Activated CD8-positive, alpha-beta memory T cell treated with anti-CD3 and anti-CD28 coated beads, Interleukin-2, amount 10 ng/mL, durations not matched to agents 7 days and 5 days (primary cell): Measurements from ENCODE around the gene GLYATL1B. TPM values are rescaled to one million over a fixed set of nuclear protein-coding genes. Genes with fewer than 3 reads are reported as not detected.
"Not testable (repeated sequence)": the region's sequence is repeated elsewhere in the genome, so short reads cannot be mapped to it uniquely, and the experiment has no call there.

Experiments
- ATAC-seq: fragments of 150-1000 bp; cut with Tn5 transposase; one replicate; pipeline ENCODE4 v1.10.0; 2021; ENCODE audit warnings: moderate library complexity
- CTCF ChIA-PET: fragments of 350-600 bp; sonication (Branson Sonifier 250); formaldehyde crosslinking; loops from one replicate; lab custom pipeline; 2021; ENCODE audit warnings: antibody characterized with exemption; lab: Charles Lee
- DNase-seq: peaks from one replicate; pipeline ENCODE4 v3.0.0-alpha.2; 2020
- H3K27ac Mint-ChIP-seq: one replicate; pipeline ENCODE4 v1.8.0; 2021; ENCODE audit warnings: mild to moderate bottlenecking, mixed read lengths
- H3K27me3 Mint-ChIP-seq: one replicate; pipeline ENCODE4 v1.8.0; 2021; ENCODE audit warnings: mixed read lengths
- H3K36me3 Mint-ChIP-seq: one replicate; pipeline ENCODE4 v1.8.0; 2021; ENCODE audit warnings: mild to moderate bottlenecking, mixed read lengths
- H3K4me1 Mint-ChIP-seq: one replicate; pipeline ENCODE4 v1.8.0; 2021; ENCODE audit warnings: mixed read lengths
- H3K4me3 Mint-ChIP-seq: one replicate; pipeline ENCODE4 v1.8.0; 2021; ENCODE audit warnings: mild to moderate bottlenecking, moderate library complexity, mixed read lengths
- H3K9me3 Mint-ChIP-seq: one replicate; pipeline ENCODE4 v1.8.0; 2022; ENCODE audit warnings: low read depth, mixed read lengths
- total RNA-seq, 2 experiments: library from RNA; stranded (reverse); gene quantifications; one replicate each; pipeline ENCODE4 v1.2.3, GENCODE V29; 2021

The GLYATL1B gene
- total RNA-seq, 2 experiments from 2014 or later, result not detected

DNA sequence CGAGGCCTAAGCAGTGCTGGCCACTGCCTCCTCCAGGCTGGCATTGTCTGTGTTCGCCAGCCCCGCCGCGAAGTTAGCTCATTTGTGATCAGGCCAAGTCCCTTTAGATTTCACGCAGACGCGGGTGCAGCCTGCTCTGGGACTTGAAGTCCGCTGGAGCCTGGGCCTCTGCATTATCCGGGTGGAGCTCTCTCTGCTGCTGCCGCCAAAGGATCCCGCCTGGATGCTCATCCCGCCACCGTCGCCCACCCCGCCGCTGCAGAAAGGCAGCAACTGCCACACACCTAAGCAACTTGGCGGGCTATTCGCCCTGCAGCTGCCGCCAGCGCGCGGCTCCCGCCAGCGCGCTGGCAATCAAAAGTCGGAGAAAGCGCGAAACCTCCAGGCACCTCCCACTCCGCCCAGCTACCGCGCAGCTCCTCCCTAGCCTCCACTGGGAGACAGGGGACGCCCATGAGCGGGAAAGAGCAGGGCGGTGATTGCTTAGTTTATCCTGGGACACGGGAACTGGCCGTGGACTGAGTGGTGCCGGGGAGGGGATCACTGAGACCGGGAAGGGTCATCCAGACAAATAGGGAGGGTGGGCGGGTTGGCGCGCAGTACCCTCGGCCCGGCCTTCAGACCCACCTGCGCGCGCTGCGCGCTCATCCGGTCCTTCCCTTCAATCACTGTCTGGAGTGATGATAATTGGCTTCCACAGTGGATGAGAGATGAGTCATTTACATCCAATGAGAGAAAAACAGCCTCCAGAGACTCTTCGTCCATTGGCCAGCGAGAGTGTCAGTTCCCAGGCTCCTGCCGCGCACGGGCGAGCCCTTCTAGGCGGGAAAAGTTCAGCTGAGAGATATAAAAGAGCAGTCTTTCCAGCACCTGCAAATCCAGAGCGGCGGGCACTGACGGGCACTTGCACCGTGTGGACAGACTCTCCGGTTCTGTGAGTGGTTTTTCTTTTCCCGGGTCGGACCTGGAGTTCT lies 20.5 kb downstream of the GLYATL1B start, which contains the start of gene FAM111B:
Gene FAM111B, plus strand, starts transcription at position 875 of the 974 bp plus-strand sequence. CDS start 2,389 bp downstream, outside the sequence.
- Mint-ChIP-seq H3K27ac (peak within 1 kb of the TSS; percentile 80), H3K27me3 (peaks cover 6% of the 10 kb centered on the region), H3K4me1 (peaks cover 66% of the 10 kb centered on the region), H3K4me3 (peak within 1 kb of the TSS; percentile 81), H3K9me3 (no peaks in the 10 kb centered on the region), H3K36me3 (peaks cover 32% of the 10 kb centered on the region)
- CTCF ChIA-PET, result interaction anchor here (1.0 to 4.8 kb wide), 11 partner anchors 7 to 65 kb away, joined by 3 to 42 read pairs (median 8); partner anchors contain the start of genes DTX4 and FAM111A
- ATAC-seq (peak; percentile 93), DNase-seq (peak; percentile 89)

GRCh38 chr11:59107721-59108120 lies 21.6 kb downstream of the GLYATL1B start:
- Mint-ChIP-seq H3K27ac (peak overlapping the region; percentile 80), H3K4me1 (peaks cover 63% of the 10 kb centered on the region), H3K4me3 (peak overlapping the region; percentile 81), H3K36me3 (peaks cover 42% of the 10 kb centered on the region)
- CTCF ChIA-PET, result interaction anchor here (1.0 to 4.8 kb wide), 8 partner anchors 8 to 64 kb away, joined by 3 to 42 read pairs (median 12); partner anchors contain the start of genes DTX4 and FAM111A
- not testable (repeated sequence) for H3K9me3 Mint-ChIP-seq, H3K27me3 Mint-ChIP-seq
- DNase-seq (peak; percentile 57), ATAC-seq (peak; percentile 6)

GRCh38 chr11:59112494-59112893 lies 26.4 kb downstream of the GLYATL1B start:
- no peak for DNase-seq
- H3K27ac Mint-ChIP-seq, result no peak overlapping the region
- no peak for ATAC-seq
- no peak overlapping the region for H3K4me3 Mint-ChIP-seq
- peaks cover 87% of the 10 kb centered on the region for H3K36me3 Mint-ChIP-seq
- CTCF ChIA-PET, result no interaction called here
- peaks cover 41% of the 10 kb centered on the region for H3K4me1 Mint-ChIP-seq
- peaks cover 5% of the 10 kb centered on the region for H3K9me3 Mint-ChIP-seq
- H3K27me3 Mint-ChIP-seq, result no peaks in the 10 kb centered on the region

DNA sequence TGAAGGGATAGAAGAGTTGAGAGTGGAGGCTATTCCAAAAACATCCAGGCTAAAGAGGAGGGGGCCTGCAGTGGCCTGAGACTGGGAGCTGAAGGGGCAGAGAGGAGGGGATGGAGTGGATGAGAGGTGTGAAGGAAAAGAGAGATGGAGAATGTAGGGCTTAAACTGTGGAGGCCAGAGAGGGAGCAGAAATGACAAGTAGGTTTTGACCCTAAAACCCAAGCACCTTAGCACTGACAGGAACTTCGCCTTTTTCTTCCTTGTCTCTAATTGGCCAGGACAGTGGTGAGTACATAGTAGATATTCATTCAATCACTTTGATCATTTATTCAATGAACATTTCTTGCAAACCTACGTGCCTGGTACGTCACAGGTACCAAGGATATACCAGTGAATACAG lies 28.2 kb downstream of the GLYATL1B start:
- H3K36me3 Mint-ChIP-seq, result peaks cover 92% of the 10 kb centered on the region
- H3K4me3 Mint-ChIP-seq, result no peak overlapping the region
- H3K27ac Mint-ChIP-seq, result no peak overlapping the region
- H3K27me3 Mint-ChIP-seq, result no peaks in the 10 kb centered on the region
- no peak for ATAC-seq
- H3K4me1 Mint-ChIP-seq, result peaks cover 25% of the 10 kb centered on the region
- H3K9me3 Mint-ChIP-seq, result peaks cover 16% of the 10 kb centered on the region
- DNase-seq, result no peak
- CTCF ChIA-PET, result interaction anchor here (0.9 kb wide), 1 partner anchor 22 kb away, joined by 3 read pairs; no protein-coding TSS in a partner anchor

DNA sequence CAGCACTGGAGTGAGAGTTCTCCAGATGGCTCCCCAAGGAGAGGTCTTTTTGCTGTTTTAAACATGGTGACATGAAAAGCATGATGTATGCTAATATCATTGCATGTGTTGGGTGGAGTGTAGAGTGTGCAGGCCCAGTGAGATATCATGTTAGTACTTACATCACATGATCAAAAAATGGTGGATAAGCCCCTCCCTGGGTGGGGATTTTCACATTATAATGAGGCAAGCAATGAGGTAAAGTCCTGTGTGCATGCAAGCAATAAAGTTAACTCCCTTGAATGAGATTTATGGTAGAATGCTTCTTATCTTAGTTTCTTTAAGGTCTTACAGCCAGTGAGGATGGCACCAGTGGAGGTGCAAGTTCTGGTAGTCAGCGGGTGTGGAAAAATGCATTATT lies 29.4 kb downstream of the GLYATL1B start:
- peaks cover 17% of the 10 kb centered on the region for H3K4me1 Mint-ChIP-seq

DNA sequence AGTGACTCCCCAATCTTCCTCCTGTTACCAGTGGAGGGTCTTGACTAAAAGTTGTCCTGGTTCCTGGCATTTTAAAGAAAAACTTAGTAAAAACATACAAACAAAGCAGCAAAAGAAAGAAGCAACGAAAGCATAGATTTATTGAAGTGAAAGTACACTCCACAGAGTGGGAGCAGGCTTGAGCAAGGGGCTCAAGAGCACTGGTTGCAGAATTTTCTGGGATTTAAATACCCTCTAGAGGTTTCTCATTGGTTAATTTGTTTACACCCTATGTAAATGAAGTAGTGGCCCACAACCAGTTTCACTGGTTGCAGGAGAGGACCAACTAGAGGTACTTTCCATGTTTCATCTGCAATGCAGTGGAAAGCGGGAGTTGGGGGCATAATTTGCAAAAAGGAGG lies 31.7 kb downstream of the GLYATL1B start:
- no peak overlapping the region for H3K4me3 Mint-ChIP-seq
- DNase-seq, result no peak
- peaks cover 4% of the 10 kb centered on the region for H3K4me1 Mint-ChIP-seq
- CTCF ChIA-PET, result no interaction called here
- H3K36me3 Mint-ChIP-seq, result peaks cover 84% of the 10 kb centered on the region
- H3K9me3 Mint-ChIP-seq, result peaks cover 17% of the 10 kb centered on the region
- no peak for ATAC-seq
- H3K27me3 Mint-ChIP-seq, result no peaks in the 10 kb centered on the region
- no peak overlapping the region for H3K27ac Mint-ChIP-seq

More for the DNA sequence above, 29.4 kb downstream of the GLYATL1B start:
- ATAC-seq (no peak), DNase-seq (no peak)
- CTCF ChIA-PET, result no interaction called here
- Mint-ChIP-seq H3K9me3 (peaks cover 17% of the 10 kb centered on the region), H3K27ac (no peak overlapping the region), H3K27me3 (no peaks in the 10 kb centered on the region), H3K36me3 (peaks cover 89% of the 10 kb centered on the region), H3K4me3 (no peak overlapping the region)

GRCh38 chr11:59119826-59120225 lies 33.7 kb downstream of the GLYATL1B start:
- Mint-ChIP-seq H3K4me3 (no peak overlapping the region), H3K27me3 (no peaks in the 10 kb centered on the region), H3K9me3 (peaks cover 24% of the 10 kb centered on the region), H3K36me3 (peaks cover 80% of the 10 kb centered on the region), H3K4me1 (peaks cover 1% of the 10 kb centered on the region), H3K27ac (no peak overlapping the region)
- ATAC-seq (no peak), DNase-seq (no peak)
- CTCF ChIA-PET, result interaction anchor here (0.8 to 1.8 kb wide), 2 partner anchors 16 to 490 kb away, joined by 3 to 8 read pairs; no protein-coding TSS in a partner anchor

DNA sequence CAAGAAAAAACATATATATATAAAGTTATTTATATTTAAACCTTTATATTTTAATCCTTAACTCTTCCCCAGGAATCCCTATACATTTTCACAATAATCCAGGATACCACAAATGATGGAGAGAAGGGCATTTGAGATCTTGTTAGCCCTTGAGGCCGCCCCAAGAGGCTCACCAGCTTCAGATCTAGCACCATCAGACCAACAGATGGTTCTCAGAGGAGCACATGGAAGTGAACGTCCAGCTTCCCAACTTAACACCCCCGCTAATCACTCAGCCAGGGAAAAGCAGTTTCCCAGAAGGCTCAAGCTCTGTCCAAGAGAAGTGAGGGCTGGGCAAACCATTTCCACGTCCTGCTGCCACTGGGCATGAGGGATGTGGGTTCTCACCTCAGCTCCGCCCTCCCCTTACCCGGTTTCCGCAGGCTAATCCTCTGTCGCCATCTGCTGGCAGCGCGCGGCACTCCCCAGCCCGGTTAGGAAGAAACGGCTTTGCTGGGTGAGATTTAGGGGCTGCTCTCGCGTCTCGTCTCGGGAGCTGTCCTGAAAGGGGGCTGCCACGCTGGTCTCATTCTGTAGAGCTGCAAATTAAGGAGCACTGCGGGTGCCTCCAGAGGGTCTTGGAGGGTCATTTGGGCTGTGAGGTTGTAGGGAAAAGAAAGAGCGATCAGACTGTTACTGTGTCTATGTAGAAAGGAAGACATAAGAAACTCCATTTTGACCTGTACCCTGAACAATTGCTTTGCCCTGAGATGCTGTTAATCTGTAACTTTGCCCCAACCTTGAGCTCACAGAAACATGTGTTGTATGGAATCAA lies 49.7 kb downstream of the GLYATL1B start:
- Mint-ChIP-seq H3K27ac (peak overlapping the region; percentile 71), H3K4me1 (peaks cover 22% of the 10 kb centered on the region), H3K4me3 (peak overlapping the region; percentile 3), H3K27me3 (no peaks in the 10 kb centered on the region), H3K9me3 (peaks cover 12% of the 10 kb centered on the region), H3K36me3 (peaks cover 48% of the 10 kb centered on the region)
- CTCF ChIA-PET, result interaction anchor here (0.6 to 2.7 kb wide), 30 partner anchors 8 to 483 kb away, joined by 3 to 42 read pairs (median 7); partner anchors contain the start of genes DTX4 and FAM111B
- ATAC-seq (peak; percentile 99), DNase-seq (peak; percentile 92)

DNA sequence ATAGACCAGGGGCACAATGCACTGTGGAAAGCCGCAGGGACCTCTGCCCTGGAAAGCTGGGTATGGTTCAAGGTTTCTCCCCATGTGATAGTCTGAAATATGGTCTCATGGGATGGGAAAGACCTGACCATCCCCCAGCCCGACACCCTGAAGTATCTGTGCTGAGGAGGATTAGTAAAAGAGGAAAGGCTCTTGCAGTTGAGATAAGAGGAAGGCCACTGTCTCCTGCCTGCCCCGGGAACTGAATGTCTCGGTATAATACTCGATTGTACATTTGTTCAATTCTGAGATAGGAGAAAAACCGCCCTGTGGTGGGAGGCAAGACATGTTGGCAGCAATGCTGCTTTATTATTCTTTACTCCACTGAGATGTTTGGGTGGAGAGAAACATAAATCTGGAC lies 50.4 kb downstream of the GLYATL1B start:
- DNase-seq, H3K27me3 Mint-ChIP-seq, H3K27ac Mint-ChIP-seq, H3K9me3 Mint-ChIP-seq, ATAC-seq, H3K4me3 Mint-ChIP-seq: not testable (repeated sequence)
- Mint-ChIP-seq H3K36me3 (peaks cover 42% of the 10 kb centered on the region), H3K4me1 (peaks cover 29% of the 10 kb centered on the region)
- CTCF ChIA-PET, result interaction anchor here (0.9 to 2.7 kb wide), 24 partner anchors 9 to 483 kb away, joined by 3 to 42 read pairs (median 8); partner anchors contain the start of genes DTX4 and FAM111B

DNA sequence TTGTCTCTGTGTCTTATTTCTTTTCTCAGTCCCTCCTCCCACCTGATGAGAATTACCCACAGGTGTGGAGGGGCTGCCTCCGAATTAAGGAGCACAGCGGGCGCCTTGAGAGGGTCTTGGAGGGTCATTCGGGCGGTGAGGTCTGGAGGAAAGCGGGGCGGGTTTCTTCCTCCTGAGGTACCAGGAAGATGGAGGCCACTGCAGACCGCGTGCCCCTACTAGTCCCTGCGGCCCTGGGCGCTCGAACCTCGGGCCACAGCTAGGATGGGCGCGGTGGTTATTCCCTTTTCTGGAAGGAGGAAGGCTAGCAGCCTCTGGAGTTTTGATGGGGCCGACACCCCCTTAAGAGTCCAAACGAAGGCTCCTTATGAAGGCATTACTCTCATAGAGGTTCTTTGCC lies 51.1 kb downstream of the GLYATL1B start:
- DNase-seq, result no peak
- ATAC-seq, result no peak
- H3K4me3 Mint-ChIP-seq, result no peak overlapping the region
- H3K27ac Mint-ChIP-seq, result no peak overlapping the region
- CTCF ChIA-PET, result no interaction called here
- H3K27me3 Mint-ChIP-seq, result no peaks in the 10 kb centered on the region
- peaks cover 36% of the 10 kb centered on the region for H3K36me3 Mint-ChIP-seq
- peaks cover 7% of the 10 kb centered on the region for H3K9me3 Mint-ChIP-seq
- H3K4me1 Mint-ChIP-seq, result peaks cover 33% of the 10 kb centered on the region

DNA sequence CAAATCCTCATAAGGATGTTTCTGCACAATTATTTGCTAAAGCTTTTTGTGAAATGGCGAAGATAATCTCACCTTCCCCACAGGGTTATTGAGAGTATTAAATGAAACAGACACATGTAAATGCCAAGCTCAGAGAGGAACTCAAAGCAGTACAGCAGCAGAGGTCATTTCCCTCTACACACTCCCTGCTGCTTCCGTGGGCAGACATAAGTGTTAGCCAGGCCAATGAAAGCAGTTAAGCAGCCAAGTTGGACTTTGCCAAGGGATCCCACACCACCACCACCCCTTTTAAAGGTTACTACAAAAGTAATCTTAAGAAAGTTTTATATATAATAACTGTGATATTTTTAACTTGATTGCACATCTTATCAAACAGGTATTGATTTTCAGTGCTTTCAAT lies 52.5 kb downstream of the GLYATL1B start:
- no peak for ATAC-seq
- Mint-ChIP-seq H3K27ac (no peak overlapping the region), H3K9me3 (no peaks in the 10 kb centered on the region), H3K4me1 (peaks cover 37% of the 10 kb centered on the region), H3K36me3 (peaks cover 23% of the 10 kb centered on the region), H3K4me3 (no peak overlapping the region), H3K27me3 (no peaks in the 10 kb centered on the region)
- CTCF ChIA-PET, result interaction anchor here (3.7 to 4.4 kb wide), 2 partner anchors 19 to 85 kb away, joined by 12 to 53 read pairs; no protein-coding TSS in a partner anchor
- no peak for DNase-seq

GRCh38 chr11:59141191-59141590 lies 55.1 kb downstream of the GLYATL1B start:
- CTCF ChIA-PET, result interaction anchor here (1.4 to 4.4 kb wide), 4 partner anchors 16 to 88 kb away, joined by 3 to 53 read pairs (median 8); no protein-coding TSS in a partner anchor
- peaks cover 39% of the 10 kb centered on the region for H3K4me1 Mint-ChIP-seq
- peak overlapping the region; percentile 97 for H3K27ac Mint-ChIP-seq

More at GRCh38 chr11:59141191-59141590, 55.1 kb downstream of the GLYATL1B start:
- peaks cover 26% of the 10 kb centered on the region for H3K36me3 Mint-ChIP-seq
- H3K9me3 Mint-ChIP-seq, result no peaks in the 10 kb centered on the region
- H3K4me3 Mint-ChIP-seq, result peak overlapping the region; percentile 96
- ATAC-seq, result no peak
- no peaks in the 10 kb centered on the region for H3K27me3 Mint-ChIP-seq
- no peak for DNase-seq
